ENCODE results near the gene RAB4A. TPM values are rescaled to one million over a fixed set of nuclear protein-coding genes. Genes with fewer than 3 reads are reported as not detected.

Gene RAB4A
- total and polyA plus RNA-seq, 9 of the 15 experiments (the other 6 are each of a cell fraction or from before 2014, with no cell fraction given), result 8.3 to 61.0 (median 26.7) TPM

GRCh38 chr1:229270547-229271447 is at the start of gene RAB4A (continued):
- TF ChIP-seq HBP1 (CRISPR knock-in tag; IDR thresholded peaks at IDR 0.05), result 0 out of 2 replicates have a peak, but pooled peaks have one; percentile 68
- no peak for TF ChIP-seq ZNF449 (CRISPR knock-in tag; IDR thresholded peaks at IDR 0.05)
- TF ChIP-seq ZNF668 (CRISPR knock-in tag; IDR thresholded peaks at IDR 0.05), result no peak
- TF ChIP-seq HDAC2 (IDR thresholded peaks at IDR 0.05), result peak; percentile 57; the same call in 1 of the 2 replicates
- TF ChIP-seq AFF1 (IDR thresholded peaks at IDR 0.05; ENCODE audit: low read depth in 1 of 2, partially characterized antibody in 2 of 2), result no peak
- TF ChIP-seq MTA3 (IDR thresholded peaks at IDR 0.05; ENCODE audit: borderline replicate concordance), result peak; percentile 63; the same call in 1 of the 2 replicates
- TF ChIP-seq MYNN (IDR thresholded peaks at IDR 0.05), result no peak
- no peak for TF ChIP-seq MYNN (CRISPR knock-in tag; IDR thresholded peaks at IDR 0.05)
- TF ChIP-seq ARID3A (IDR thresholded peaks at IDR 0.05; ENCODE audit: borderline replicate concordance, low read depth, low read length), result no peak
- TF ChIP-seq RAD51 (IDR thresholded peaks at IDR 0.05; ENCODE audit: borderline replicate concordance, low read depth), result no peak
- TF ChIP-seq ZSCAN29 (IDR thresholded peaks at IDR 0.05), result no peak
- TF ChIP-seq ZBTB43 (CRISPR knock-in tag; IDR thresholded peaks at IDR 0.05), result no peak
- no peak for TF ChIP-seq YBX1 (IDR thresholded peaks at IDR 0.05)
- no peak for TF ChIP-seq TAF15 (IDR thresholded peaks at IDR 0.05; ENCODE audit: low read depth, low read length)
- TF ChIP-seq ZNF224 (CRISPR knock-in tag; IDR thresholded peaks at IDR 0.05), result no peak
- no peak for TF ChIP-seq EZH2 (IDR thresholded peaks at IDR 0.05; ENCODE audit: borderline replicate concordance, low read depth, low read length)
- no peak for TF ChIP-seq ZFP1 (CRISPR knock-in tag; IDR thresholded peaks at IDR 0.05)
- no peak for TF ChIP-seq BCL6 (CRISPR knock-in tag; IDR thresholded peaks at IDR 0.05)
